Measurements from ENCODE around the gene NKG7.
"Not testable (repeated sequence)": the region's sequence is repeated elsewhere in the genome, so short reads cannot be mapped to it uniquely, and the experiment has no call there.

Gene NKG7

GRCh38 chr19:51402117-51402516, 29.7 kb upstream of the NKG7 start:
- no peak overlapping the region for H3K4me3 ChIP-seq (ENCODE audit: low read depth in 1 of 2, low read length in 2 of 2)
- no peaks in the 10 kb centered on the region; the same call in 1 of the 2 replicates for H3K36me3 ChIP-seq (ENCODE audit: insufficient read depth, low read length)
- TF ChIP-seq EZH2 (IDR thresholded peaks at IDR 0.05; ENCODE audit: borderline replicate concordance, low read depth, low read length, severe bottlenecking) = no peak
- TF ChIP-seq CTCF (IDR thresholded peaks at IDR 0.05; ENCODE audit: borderline replicate concordance, extremely low read depth, low read length, poor library complexity, severe bottlenecking) = no peak
- H4K20me1 ChIP-seq (ENCODE audit: insufficient read depth, low read length) = no peaks in the 10 kb centered on the region
- peaks cover 20% of the 10 kb centered on the region for H3K9me3 ChIP-seq (ENCODE audit: insufficient read depth, low read length, severe bottlenecking)
- H3K4me1 ChIP-seq (ENCODE audit: insufficient read depth, low read length) = no peaks in the 10 kb centered on the region
- no peaks in the 10 kb centered on the region for H3K79me2 ChIP-seq (ENCODE audit: insufficient read depth, low read length)
- no peaks in the 10 kb centered on the region for H3K27me3 ChIP-seq (ENCODE audit: insufficient read depth, low read length, poor library complexity)
- H3K9ac ChIP-seq (ENCODE audit: low read depth, low read length) = no peak overlapping the region
- DNase-seq (no peak), ATAC-seq (ENCODE audit: insufficient read depth, low read depth) (no peak)
- H2AFZ ChIP-seq (ENCODE audit: low read depth, low read length) = no peak overlapping the region
- no peak overlapping the region for H3K27ac ChIP-seq (ENCODE audit: low read length)
- no peak overlapping the region for H3K4me2 ChIP-seq (ENCODE audit: insufficient read depth, low read length)

- H2AFZ ChIP-seq (ENCODE audit: low read depth, low read length); H3K9ac ChIP-seq (ENCODE audit: low read depth, low read length); H3K27me3 ChIP-seq (ENCODE audit: insufficient read depth, low read length, poor library complexity); H3K27ac ChIP-seq (ENCODE audit: low read length); H3K4me2 ChIP-seq (ENCODE audit: insufficient read depth, low read length); ATAC-seq (ENCODE audit: insufficient read depth, low read depth); DNase-seq; H3K4me1 ChIP-seq (ENCODE audit: insufficient read depth, low read length); H4K20me1 ChIP-seq (ENCODE audit: insufficient read depth, low read length); H3K4me3 ChIP-seq (ENCODE audit: low read depth in 1 of 2, low read length in 2 of 2); H3K79me2 ChIP-seq (ENCODE audit: insufficient read depth, low read length); H3K36me3 ChIP-seq (ENCODE audit: insufficient read depth, low read length): not testable (repeated sequence)
- peaks cover 15% of the 10 kb centered on the region for H3K9me3 ChIP-seq (ENCODE audit: insufficient read depth, low read length, severe bottlenecking)
Observed at GRCh38 chr19:51399936-51400335, 27.5 kb upstream of the NKG7 start.

GRCh38 chr19:51399231-51399630, 26.8 kb upstream of the NKG7 start:
- Histone ChIP-seq H3K27me3 (ENCODE audit: insufficient read depth, low read length, poor library complexity) (no peaks in the 10 kb centered on the region), H3K4me1 (ENCODE audit: insufficient read depth, low read length) (peaks cover 11% of the 10 kb centered on the region), H3K27ac (ENCODE audit: low read length) (no peak overlapping the region), H3K36me3 (ENCODE audit: insufficient read depth, low read length) (no peaks in the 10 kb centered on the region; the same call in 1 of the 2 replicates), H2AFZ (ENCODE audit: low read depth, low read length) (no peak overlapping the region), H4K20me1 (ENCODE audit: insufficient read depth, low read length) (no peaks in the 10 kb centered on the region), H3K4me2 (ENCODE audit: insufficient read depth, low read length) (no peak overlapping the region), H3K79me2 (ENCODE audit: insufficient read depth, low read length) (peaks cover 10% of the 10 kb centered on the region), H3K9ac (ENCODE audit: low read depth, low read length) (no peak overlapping the region), H3K9me3 (ENCODE audit: insufficient read depth, low read length, severe bottlenecking) (peaks cover 15% of the 10 kb centered on the region), H3K4me3 (ENCODE audit: low read depth in 1 of 2, low read length in 2 of 2) (no peak overlapping the region)
- TF ChIP-seq CTCF (IDR thresholded peaks at IDR 0.05; ENCODE audit: borderline replicate concordance, extremely low read depth, low read length, poor library complexity, severe bottlenecking) (no peak), EZH2 (IDR thresholded peaks at IDR 0.05; ENCODE audit: borderline replicate concordance, low read depth, low read length, severe bottlenecking) (no peak)
- no peak for ATAC-seq (ENCODE audit: insufficient read depth, low read depth)
- no peak for DNase-seq

- H3K4me3 ChIP-seq (ENCODE audit: low read depth in 1 of 2, low read length in 2 of 2) = no peak overlapping the region
- ATAC-seq (ENCODE audit: insufficient read depth, low read depth) = no peak
- H3K27me3 ChIP-seq (ENCODE audit: insufficient read depth, low read length, poor library complexity) = no peaks in the 10 kb centered on the region
- peaks cover 10% of the 10 kb centered on the region for H3K79me2 ChIP-seq (ENCODE audit: insufficient read depth, low read length)
- TF ChIP-seq CTCF (IDR thresholded peaks at IDR 0.05; ENCODE audit: borderline replicate concordance, extremely low read depth, low read length, poor library complexity, severe bottlenecking) = peak; percentile 70
- no peak for TF ChIP-seq EZH2 (IDR thresholded peaks at IDR 0.05; ENCODE audit: borderline replicate concordance, low read depth, low read length, severe bottlenecking)
- H3K4me1 ChIP-seq (ENCODE audit: insufficient read depth, low read length) = peaks cover 18% of the 10 kb centered on the region
- no peak for DNase-seq
- H3K4me2 ChIP-seq (ENCODE audit: insufficient read depth, low read length) = no peak overlapping the region
- H3K27ac ChIP-seq (ENCODE audit: low read length) = no peak overlapping the region
- H2AFZ ChIP-seq (ENCODE audit: low read depth, low read length) = no peak overlapping the region
- no peak overlapping the region for H3K9ac ChIP-seq (ENCODE audit: low read depth, low read length)
- peaks cover 11% of the 10 kb centered on the region for H3K9me3 ChIP-seq (ENCODE audit: insufficient read depth, low read length, severe bottlenecking)
- no peaks in the 10 kb centered on the region for H4K20me1 ChIP-seq (ENCODE audit: insufficient read depth, low read length)
- no peaks in the 10 kb centered on the region for H3K36me3 ChIP-seq (ENCODE audit: insufficient read depth, low read length)
Observed at GRCh38 chr19:51398096-51398704, 25.7 kb upstream of the NKG7 start.

- not testable (repeated sequence) for H3K4me3 ChIP-seq (ENCODE audit: low read depth in 1 of 2, low read length in 2 of 2); H2AFZ ChIP-seq (ENCODE audit: low read depth, low read length); H3K27ac ChIP-seq (ENCODE audit: low read length); H3K36me3 ChIP-seq (ENCODE audit: insufficient read depth, low read length); H4K20me1 ChIP-seq (ENCODE audit: insufficient read depth, low read length); H3K9ac ChIP-seq (ENCODE audit: low read depth, low read length); H3K79me2 ChIP-seq (ENCODE audit: insufficient read depth, low read length); H3K4me2 ChIP-seq (ENCODE audit: insufficient read depth, low read length); ATAC-seq (ENCODE audit: insufficient read depth, low read depth); H3K27me3 ChIP-seq (ENCODE audit: insufficient read depth, low read length, poor library complexity); DNase-seq
- Histone ChIP-seq H3K4me1 (ENCODE audit: insufficient read depth, low read length) (peaks cover 18% of the 10 kb centered on the region), H3K9me3 (ENCODE audit: insufficient read depth, low read length, severe bottlenecking) (peaks cover 11% of the 10 kb centered on the region)
Observed at GRCh38 chr19:51397453-51397852, 25.0 kb upstream of the NKG7 start.

Data from DND-41 (cell line).